ENCODE data around the gene JPT1. TPM values are rescaled to one million over a fixed set of nuclear protein-coding genes. Genes with fewer than 3 reads are reported as not detected.

Gene JPT1
- total RNA-seq, 4 donors from 2014 or later: 3.6 to 46.8 (median 11.6) TPM

GRCh38 chr17:75152523-75152921, 1.8 kb downstream of the JPT1 start:
- no peaks in the 10 kb centered on the region for H3K9me3 ChIP-seq
- H3K27me3 ChIP-seq: no peaks in the 10 kb centered on the region
- H3K4me3 ChIP-seq: no peak overlapping the region
- TF ChIP-seq CTCF (IDR thresholded peaks at IDR 0.05) (no peak), POLR2A (IDR thresholded peaks at IDR 0.05) (no peak)
- no peak overlapping the region for H3K27ac ChIP-seq
- intact Hi-C loops (cut with DNase I; ENCODE audit: low total_unique reads): no loop called here
- DNase-seq: no peak
- H3K4me1 ChIP-seq: no peaks in the 10 kb centered on the region
- no peaks in the 10 kb centered on the region for H3K36me3 ChIP-seq

- TF ChIP-seq POLR2A (IDR thresholded peaks at IDR 0.05) (no peak), CTCF (IDR thresholded peaks at IDR 0.05) (no peak)
Measured at GRCh38 chr17:75151930-75152329, 2.4 kb downstream of the JPT1 start.

GRCh38 chr17:75147878-75148546, 6.3 kb downstream of the JPT1 start:
- TF ChIP-seq CTCF (IDR thresholded peaks at IDR 0.05) (no peak), POLR2A (IDR thresholded peaks at IDR 0.05) (no peak)
- no peaks in the 10 kb centered on the region for H3K9me3 ChIP-seq
- H3K4me1 ChIP-seq: no peaks in the 10 kb centered on the region
- no peak overlapping the region for H3K4me3 ChIP-seq
- no peak for DNase-seq
- intact Hi-C loops (cut with DNase I; ENCODE audit: low total_unique reads): no loop called here
- H3K27me3 ChIP-seq: no peaks in the 10 kb centered on the region
- H3K27ac ChIP-seq: no peak overlapping the region
- H3K36me3 ChIP-seq: no peaks in the 10 kb centered on the region

More at GRCh38 chr17:75151930-75152329, 2.4 kb downstream of the JPT1 start:
- intact Hi-C loops (cut with DNase I; ENCODE audit: low total_unique reads): no loop called here
- H3K9me3 ChIP-seq: no peaks in the 10 kb centered on the region
- no peak for DNase-seq
- no peaks in the 10 kb centered on the region for H3K27me3 ChIP-seq
- no peaks in the 10 kb centered on the region for H3K4me1 ChIP-seq
- no peak overlapping the region for H3K27ac ChIP-seq
- H3K4me3 ChIP-seq: no peak overlapping the region
- H3K36me3 ChIP-seq: no peaks in the 10 kb centered on the region

GRCh38 chr17:75146592-75146991, 7.7 kb downstream of the JPT1 start:
- Histone ChIP-seq H3K27me3 (no peaks in the 10 kb centered on the region), H3K36me3 (no peaks in the 10 kb centered on the region), H3K27ac (no peak overlapping the region), H3K9me3 (no peaks in the 10 kb centered on the region), H3K4me3 (no peak overlapping the region), H3K4me1 (no peaks in the 10 kb centered on the region)
- DNase-seq: no peak
- intact Hi-C loops (cut with DNase I; ENCODE audit: low total_unique reads): no loop called here
- TF ChIP-seq CTCF (IDR thresholded peaks at IDR 0.05) (no peak), POLR2A (IDR thresholded peaks at IDR 0.05) (no peak)

GRCh38 chr17:75144816-75145512, 9.3 kb downstream of the JPT1 start:
- TF ChIP-seq POLR2A (IDR thresholded peaks at IDR 0.05): no peak
- no peak for TF ChIP-seq CTCF (IDR thresholded peaks at IDR 0.05)
- Histone ChIP-seq H3K36me3 (no peaks in the 10 kb centered on the region), H3K4me3 (no peak overlapping the region), H3K4me1 (no peaks in the 10 kb centered on the region), H3K27me3 (no peaks in the 10 kb centered on the region), H3K27ac (no peak overlapping the region), H3K9me3 (no peaks in the 10 kb centered on the region)
- intact Hi-C loops (cut with DNase I; ENCODE audit: low total_unique reads): no loop called here
- no peak for DNase-seq
